Dermis microvascular lymphatic vessel endothelial cell (primary cell): ENCODE measurements around the gene EPB41L2. TPM values are rescaled to one million over a fixed set of nuclear protein-coding genes. Genes with fewer than 3 reads are reported as not detected.
"Not testable (repeated sequence)": the region's sequence is repeated elsewhere in the genome, so short reads cannot be mapped to it uniquely, and the experiment has no call there.

Source experiments
- DNase-seq, 2 donors: peaks; one replicate each; pipeline versions ENCODE4 v3.0.0 to v3.0.0-alpha.2; 2010; ENCODE audit warnings: low read depth in 2 of 2
- total RNA-seq: library from RNA; depleted of rRNA; stranded (reverse); fragments of >200 nt; gene quantifications from 2 replicates; pipeline ENCODE4 v1.2.1, GENCODE V29; 2014

EPB41L2 gene
- total RNA-seq, 1 donor from 2014 or later: 78.8 TPM

DNA sequence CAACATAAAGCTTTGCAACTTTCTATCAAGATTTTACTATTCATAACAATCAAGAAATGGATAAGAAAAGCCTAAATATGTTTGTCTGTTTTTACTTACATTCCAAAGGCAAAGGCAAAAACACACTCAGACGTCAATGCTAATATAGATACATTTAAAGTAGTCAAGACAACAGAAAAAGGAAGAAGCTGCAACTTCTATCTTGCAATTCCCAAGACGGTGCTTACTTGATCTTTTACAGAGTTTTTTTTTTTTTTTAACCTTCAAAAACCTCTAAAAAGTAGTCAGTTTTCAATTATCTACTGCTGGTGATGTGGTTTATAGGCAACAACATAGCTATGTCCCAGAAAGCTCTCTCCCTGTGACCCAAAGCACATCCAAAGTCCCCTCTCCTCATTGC is 58.1 kb downstream of the EPB41L2 start:
- DNase-seq: no peak

DNA sequence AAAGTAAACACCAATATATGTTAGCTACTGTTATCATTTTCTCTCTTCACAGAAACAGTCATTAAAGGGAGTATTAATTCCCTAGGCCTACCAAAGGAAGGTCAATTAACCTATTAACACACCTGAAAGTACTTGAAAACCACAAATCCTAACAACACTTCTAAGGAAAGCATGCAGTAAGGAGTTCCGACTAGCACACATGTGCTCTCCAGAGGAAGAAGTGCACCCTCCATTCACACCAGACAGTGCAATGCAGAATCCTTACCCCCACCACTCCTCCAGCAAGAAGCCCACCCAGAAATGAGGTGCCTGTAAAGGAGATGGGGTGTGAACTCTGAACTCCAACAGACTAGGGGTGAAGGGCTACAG is 58.7 kb downstream of the EPB41L2 start:
- DNase-seq: no peak

DNA sequence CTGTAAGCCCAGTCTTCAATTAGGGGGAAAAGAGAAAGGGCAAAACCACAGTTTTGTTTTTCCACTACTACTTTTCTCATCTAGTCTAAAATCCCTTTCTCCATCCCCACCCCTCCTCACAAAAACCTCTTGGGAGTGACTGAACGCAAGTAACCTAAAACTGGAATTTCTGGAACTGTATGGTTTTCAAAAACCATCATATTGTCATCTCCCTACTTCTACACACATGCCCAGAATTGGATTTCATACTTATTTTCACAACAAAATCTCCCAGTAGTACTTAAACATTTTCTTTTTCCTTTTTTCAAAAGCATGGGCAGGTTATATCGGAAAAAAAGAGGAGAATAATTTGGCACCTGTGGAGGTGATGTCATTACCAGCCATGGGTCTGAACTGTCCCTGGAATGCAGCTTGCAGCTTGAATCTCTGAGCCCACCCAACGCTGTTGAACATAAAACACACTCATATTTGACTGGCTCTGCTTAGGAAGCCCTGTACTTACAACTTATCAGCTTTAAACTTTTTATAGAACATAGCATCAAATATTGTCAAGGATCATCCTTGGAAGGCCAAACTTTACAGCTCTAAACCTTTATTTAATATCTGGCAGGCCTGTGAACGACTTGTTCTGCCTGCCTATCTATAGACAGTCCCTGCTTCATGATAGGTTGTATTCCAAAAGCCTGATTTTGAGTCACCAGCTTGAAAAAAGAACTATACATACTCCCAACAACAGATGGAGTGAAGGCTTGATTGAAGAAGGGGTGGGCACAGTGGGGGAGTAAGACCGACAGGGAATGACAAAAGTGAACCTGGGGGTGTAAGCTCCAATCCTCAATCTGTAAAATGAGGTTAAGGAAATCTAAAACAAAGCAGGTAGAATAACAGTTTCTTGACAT is 59.3 kb downstream of the EPB41L2 start:
- DNase-seq: no peak

DNA sequence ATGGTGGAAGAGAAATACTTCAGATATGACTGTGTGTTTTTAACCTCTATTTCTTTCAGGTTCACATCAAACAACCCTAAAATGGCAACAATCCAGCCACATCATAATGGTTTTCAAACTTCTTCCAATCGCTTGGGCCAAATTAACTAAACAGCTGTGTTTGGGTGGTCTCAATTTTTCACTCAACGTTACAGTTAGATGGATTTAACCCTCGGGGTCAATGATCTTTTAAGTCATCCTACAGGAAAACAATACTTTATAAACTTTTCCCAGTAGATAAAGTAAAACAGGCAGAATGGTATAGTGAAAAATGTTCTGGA is 60.4 kb downstream of the EPB41L2 start:
- peak in 1 of 2 donors; percentile 41 for DNase-seq

DNA sequence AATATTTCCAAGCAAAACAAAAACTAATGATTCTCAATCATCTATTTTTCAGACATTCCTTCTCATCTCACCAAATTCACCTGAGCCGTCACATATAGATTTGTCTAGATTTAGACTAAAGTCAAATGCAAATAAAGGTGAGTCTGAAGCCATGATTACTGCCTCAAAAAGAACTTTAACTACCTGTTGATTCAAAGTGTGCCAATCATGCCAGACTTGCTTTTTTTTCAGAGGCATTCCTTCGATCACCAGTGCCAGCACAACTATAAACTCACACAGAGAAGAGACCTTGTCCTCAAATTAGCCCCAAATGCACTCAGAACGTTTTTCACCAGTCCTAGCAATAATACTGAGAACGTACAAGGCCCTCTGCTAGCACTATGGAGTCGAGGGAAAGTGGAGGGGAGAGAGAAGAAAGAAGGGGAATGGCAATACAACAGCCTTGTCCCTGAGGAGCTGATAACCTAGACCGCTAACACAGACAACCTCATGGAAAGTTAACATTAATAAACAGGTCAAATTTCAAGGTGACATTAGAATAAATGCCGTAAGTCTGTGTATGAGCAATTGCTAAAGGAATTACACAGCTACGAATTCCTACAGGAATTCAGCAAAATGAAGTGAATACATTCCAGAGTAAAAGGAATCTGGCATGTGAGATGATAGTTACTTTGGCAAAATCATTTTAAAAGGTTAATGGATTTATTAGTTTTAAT is 60.9 kb downstream of the EPB41L2 start:
- DNase-seq: no peak

DNA sequence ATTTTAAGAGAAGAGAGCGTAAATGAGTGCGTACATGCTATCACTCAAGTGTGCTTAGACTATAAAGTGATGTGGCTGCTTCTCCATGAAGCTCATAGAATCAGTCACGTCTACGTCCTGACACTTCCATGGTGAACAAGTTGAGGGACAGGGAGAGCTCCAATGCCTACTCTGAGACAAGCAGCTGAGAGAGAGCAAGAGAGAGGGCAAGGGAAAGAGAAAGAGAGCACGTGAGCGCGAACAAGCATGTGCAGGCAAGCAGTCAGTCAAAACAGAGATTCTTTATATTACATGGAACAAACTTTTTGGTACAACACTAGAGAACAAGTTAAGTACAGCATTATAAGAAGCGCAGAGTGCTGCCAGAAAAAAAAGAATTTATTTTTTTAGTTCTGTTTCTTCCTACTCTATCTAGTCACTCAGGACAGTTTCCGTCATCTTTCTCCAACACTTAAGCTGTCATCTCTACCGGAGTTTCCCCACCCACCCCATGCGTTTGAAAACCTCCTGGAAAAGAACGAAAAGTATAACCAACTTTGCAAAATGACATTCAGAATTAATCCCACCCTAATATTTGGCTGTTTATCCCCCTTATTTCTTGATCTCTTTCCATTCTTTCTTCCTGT is 61.8 kb downstream of the EPB41L2 start:
- no peak for DNase-seq

DNA sequence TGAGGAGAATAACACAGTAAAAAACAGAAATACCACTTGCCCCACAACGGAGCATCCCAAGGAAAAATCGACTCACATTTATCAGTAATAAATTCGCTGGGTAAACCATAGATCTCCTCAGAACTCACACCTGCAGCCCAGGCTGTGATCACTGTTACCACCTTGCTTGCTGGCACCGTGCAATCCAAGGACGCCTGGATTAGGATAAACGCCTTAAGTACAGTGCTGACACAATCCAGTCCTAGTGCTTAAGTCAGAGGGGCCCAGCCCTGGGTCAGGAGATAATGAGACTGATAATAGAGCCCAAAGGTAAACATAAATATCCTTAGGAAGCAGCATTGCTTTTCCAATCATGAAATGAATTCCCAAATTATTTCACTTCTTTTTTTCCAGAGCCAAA is 62.5 kb downstream of the EPB41L2 start:
- DNase-seq: no peak

DNA sequence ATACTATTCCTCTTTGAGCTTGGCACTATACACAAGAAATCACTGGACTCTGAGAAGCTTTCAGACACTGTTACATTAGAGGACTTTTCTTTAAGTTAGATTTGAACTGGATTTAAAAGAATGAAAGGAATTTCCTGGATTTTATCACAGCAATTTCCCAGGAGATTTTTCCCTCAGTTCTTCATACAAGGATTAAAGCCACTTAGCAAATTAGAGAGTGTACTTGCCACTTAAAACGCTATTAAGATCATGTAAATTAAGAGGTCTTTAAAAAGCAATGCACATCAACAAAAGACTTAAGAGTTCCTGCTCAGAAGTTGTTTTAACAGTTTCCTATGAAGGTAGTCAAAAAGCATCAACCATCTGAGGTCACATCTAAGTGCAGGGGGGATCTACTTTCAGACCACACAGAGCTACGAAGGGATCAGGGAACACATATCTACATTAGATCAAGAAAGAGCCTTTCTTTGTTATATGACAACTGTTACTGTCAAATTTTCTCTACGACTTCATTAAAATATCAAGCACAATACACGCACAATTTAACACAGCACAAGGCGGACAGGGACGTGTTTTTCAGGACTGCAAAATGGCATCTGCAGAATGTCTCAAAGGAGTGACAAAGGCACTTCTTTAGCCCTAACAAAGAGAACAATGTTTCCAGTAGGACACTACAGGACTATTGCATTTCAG is 65.8 kb downstream of the EPB41L2 start:
- DNase-seq: peak in 1 of 2 donors; percentile 42

DNA sequence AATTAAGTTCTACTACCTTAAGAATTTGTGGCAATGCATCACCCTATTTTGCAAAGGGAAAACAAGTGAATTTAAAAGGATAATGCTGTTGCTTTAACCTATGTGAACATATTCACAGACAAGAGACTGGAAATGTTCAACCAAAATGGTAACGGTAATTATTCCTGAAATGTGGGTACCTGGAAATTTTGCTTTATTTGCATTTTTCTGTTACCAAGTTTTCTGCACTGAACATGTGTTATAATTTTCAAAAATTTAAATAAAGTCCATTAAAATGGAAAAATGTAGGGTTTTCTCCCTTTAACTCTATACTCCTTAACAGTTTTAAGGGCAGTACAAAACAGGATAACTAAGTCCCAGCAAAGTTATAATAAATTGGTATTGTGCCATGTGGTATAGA is 66.4 kb downstream of the EPB41L2 start:
- DNase-seq: no peak

DNA sequence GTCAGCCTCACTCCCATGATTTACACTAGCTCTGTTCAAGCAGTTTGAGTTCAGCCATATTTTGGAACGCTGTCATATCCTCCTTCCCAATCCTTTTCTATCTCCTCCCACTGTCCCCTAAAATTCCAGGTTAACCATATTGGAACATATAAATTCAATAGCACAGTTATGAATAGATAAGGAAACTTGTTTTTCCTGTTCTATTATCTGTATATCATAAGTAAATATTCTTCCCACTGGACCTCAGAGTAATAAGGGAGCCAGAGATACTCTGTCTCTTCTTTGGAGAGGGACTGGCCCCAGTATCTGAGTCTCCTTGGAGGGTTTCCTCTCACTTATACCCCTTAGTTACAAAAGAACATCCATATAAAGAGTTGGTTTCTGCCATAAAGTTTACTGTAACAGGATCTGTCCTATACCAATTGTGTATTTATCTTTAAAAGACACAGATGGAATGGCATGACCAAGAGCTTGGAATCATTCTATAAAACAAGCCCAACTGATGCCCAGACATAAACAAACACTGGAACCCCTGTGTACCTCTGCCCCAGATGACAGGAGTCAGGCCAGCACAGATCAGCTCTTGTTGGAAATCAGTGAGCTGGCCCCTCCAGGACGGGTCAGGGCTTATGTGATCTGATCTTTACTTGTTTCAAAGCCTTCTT is 67.1 kb downstream of the EPB41L2 start:
- no peak for DNase-seq

DNA sequence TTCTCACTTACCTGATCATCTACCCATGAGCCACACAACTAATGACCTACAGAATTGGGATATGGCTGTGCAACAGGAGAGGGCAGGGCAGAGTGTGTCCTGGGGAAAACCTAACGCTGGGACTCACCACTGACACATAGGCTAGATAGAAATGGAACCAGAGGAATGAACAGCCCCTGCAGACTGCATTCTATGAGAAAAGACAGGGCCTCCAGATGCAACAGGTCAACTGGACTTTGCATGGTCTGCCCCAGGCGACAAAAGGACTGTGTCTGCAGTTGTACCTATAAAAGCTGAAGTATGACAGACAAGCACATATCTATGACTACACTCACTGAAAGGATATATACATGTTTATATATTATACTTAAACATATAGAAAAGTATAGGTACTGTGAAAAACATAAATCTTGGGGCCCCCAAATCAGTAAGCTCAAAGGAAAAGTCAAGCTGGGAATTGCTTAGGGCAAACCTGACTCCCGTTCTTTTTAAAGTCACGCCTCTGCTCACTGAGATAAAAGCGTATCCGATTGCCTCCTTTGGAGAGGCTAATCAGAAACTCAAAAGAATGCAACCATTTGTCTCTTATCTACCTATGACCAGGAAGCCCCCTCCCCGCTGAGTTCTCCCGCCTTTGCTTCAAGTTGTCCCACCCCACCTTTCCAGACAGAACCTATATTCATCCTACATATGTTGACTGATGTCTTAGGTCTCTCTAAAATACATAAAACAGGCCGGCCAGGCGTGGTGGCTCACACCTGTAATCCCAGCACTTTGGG is 68.5 kb downstream of the EPB41L2 start:
- no peak for DNase-seq

DNA sequence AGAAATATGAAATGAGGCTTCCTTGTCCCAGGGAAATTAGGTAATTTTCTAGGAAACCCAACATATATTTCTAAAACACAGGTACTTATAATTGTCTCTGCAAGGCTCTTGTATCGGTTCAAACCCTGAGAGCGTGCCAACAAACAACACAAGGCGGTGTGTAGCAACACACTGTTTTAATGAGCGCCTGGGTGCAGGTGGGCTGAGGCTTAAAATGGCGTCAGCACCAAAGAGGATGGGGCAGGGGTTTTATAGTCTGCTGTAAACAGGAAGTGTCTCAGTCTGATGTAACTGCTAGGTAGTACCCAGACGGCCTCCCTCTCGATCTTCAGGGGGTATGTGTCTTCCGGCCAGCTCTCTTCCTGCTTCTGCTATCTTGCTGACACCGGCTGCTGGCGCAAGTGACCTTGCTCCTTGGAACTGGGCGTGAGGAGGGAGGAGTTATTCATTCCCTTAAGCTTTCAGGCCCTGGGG is 69.7 kb downstream of the EPB41L2 start:
- peak in 1 of 2 donors; percentile 73 for DNase-seq

DNA sequence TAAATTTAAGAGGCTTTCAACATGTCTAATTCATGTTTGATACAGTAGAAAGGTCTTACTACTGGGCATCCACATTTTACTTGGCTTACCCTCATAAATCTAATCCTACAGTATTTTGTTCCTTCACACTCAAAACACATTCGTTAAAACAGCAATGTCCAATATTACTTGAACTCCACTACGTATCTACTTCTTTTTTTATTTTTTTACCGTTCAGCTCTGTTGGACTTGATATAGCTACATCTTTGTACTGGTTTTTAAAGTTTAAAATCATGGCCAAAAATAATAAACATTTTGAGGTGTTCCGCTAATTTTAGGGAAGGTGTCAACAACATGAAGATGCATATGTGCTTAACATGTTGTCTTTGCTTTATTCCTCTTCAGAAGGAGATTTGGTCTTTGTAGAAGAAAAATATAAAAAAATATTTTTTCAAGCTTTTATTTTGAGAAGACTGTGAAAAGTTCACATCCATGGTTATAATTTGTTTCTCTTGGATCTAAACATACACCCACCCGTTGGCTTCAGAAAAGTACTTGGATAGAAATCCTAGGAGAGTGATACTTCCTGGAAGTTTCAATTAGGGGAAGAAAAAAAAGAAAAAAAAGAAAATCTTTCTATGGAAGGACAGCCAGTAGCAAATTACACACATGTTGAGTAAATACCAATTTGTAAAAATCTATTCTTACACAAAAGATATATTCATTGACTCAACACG is 71.5 kb downstream of the EPB41L2 start:
- DNase-seq: no peak

DNA sequence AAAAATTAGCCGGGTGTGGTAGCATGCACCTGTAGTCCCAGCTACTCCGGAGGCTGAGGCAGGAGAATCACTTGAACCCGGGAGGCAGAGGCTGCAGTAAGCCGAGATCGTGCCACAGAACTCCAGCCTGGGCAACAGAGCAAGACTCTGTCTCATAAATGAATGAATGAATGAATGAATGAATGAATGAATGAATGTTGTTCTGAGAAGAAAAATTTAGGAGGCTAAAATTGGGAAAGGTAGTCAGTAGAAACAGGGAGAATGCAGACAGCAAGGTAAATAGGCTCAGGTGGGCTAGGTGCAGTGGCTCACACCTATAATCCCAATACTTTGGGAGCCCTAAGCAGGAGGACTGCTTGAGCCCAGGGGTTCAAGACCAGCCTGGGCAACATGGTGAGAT is 75.5 kb downstream of the EPB41L2 start:
- not testable (repeated sequence) for DNase-seq

DNA sequence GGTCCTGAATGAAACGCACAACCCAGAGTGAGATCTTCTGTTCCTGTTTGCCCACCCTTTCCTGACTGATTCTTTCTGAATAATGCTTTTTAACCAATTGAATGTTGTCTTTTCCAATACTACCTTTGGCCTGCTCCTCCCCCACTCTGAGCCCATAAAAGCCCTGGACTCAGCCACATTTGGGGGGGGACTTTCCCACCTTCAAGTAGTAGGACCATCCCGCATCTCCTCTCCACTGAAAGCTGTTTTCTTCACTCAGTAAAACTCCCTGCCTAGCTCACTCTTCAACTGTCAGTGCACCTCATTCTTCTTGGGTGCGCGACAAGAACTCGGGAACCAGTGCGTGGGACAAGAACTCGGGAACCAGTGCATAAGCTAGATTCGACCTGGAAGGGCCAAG is 77.9 kb downstream of the EPB41L2 start:
- no peak for DNase-seq

DNA sequence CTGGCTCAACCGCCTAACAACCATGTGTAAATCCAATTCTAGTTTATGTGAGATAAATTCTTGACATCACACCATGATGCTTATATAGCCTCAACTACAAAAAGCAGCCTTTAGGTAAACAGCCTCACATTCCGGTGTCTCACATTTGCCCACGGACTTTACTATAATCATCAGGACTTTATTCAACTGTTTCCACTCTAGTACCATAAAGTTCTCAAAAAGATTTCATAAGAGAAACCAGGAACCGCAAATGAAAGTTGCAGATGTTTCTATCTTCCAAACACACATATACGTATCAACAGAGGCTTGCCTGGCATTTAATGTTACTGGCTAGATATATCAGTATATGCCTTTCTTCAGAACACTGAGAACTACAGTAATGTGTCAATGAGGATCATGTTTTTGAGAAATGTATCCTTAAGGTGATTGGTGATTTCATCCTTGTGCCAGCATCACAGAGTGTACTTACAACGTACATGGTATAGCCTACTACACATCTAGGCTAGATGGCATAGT is 80.0 kb downstream of the EPB41L2 start:
- no peak for DNase-seq

DNA sequence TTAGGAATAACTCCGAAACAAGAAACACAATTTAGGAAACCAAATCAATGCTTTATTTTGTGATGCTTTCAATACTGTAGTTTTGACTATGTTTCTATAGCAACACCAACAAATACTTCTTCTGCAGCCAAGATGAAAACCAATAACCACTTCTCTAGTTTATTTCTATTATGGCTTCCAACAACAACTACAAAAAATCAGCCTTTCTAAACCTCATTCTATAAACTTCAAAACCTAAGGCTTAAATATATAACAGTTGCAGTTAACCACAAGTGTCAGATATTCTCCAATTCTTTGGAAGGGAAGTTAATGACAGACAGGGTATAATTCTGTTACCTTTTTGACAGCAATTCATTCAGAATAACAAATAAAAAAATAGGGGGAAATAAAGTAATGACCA is 80.9 kb downstream of the EPB41L2 start:
- DNase-seq: no peak

DNA sequence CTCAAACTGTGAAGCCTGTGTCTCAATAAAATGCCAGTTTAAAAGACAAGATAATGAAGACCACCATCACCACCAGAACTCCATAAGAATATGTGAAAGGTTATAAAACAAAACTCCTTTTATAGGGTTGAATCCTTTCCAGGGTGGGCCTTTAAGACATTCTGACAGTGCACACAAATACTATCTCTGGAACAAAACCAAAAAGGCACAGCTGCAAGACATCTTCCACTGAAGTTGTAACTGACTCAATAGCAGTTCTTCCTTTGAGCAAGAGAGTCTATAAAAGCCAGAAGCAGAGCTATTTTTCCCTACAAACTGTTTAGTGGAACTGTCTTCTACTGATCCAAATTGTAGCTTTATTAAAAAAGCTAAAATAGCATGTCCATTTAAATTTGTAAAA is 81.6 kb downstream of the EPB41L2 start:
- no peak for DNase-seq

DNA sequence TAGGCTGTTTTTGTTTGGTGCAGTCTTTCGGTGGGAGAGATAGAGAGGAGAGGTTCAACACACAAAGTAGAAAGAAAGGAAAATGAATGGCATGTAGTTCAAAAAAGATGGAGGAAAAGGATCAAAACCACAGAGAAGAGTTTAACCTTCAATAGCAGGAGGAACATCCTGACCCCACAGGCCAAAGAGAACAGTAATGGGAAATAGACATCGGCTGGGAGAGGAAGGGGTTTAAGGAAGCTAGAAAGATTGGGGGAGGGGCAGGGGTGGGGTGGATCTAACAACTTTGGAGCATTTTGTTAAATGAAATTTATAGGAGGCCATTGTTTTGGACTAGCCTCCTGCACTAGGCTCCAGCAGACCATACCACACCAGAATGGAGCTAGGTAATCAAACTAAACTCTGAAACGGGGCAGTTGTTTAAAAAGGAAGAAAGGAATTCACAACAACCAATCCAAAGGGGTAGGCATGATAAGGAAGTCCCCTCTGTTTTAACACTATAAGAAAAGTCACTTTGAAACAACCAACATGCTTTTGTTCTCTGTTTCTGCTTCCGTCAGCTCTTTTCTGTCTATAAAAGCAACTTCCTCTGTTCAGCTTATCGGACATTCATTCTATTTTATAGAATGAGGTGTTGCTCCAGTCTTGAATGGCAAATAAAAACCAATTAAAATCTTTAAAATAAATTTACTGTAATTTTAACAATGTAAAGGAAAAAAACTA is 82.6 kb downstream of the EPB41L2 start:
- no peak for DNase-seq
